Lung (tissue), 12 donors: Measurements from ENCODE around the gene PDPK1. TPM values are rescaled to one million over a fixed set of nuclear protein-coding genes. Genes with fewer than 3 reads are reported as not detected.

Experiments used
- ATAC-seq: fragments of 200-7000 bp; cut with Tn5 transposase; one replicate; pipeline ENCODE4 v1.9.1; 2020; ENCODE audit warnings: moderate number of reproducible peaks; ENCODE audit not compliant: insufficient read depth, low FRiP score
- DNase-seq, 3 donors: peaks; one replicate each; pipeline ENCODE4 v3.0.0-alpha.2; 2013 to 2017
- H3K27ac ChIP-seq, 2 donors: one replicate each; pipeline ENCODE4 v1.5.1; 2013; ENCODE audit warnings: mild to moderate bottlenecking in 2 of 2, moderate library complexity in 2 of 2, control low read depth in 1 of 2, inconsistent platforms in 1 of 2, low read depth in 1 of 2, low read length in 1 of 2
- H3K27me3 ChIP-seq, 3 donors: one replicate each; pipeline ENCODE4 v1.5.1; 2013; ENCODE audit warnings: low read length in 2 of 3; ENCODE audit not compliant: control insufficient read depth in 3 of 3, insufficient read depth in 3 of 3
- H3K36me3 ChIP-seq, 4 donors: one replicate each; pipeline ENCODE4 v1.5.1; 2013; ENCODE audit warnings: low read length in 4 of 4, mild to moderate bottlenecking in 1 of 4, moderate library complexity in 1 of 4; ENCODE audit not compliant: control insufficient read depth in 4 of 4, insufficient read depth in 4 of 4
- H3K4me1 ChIP-seq, 5 donors: one replicate each; pipeline ENCODE4 v1.5.1; 2013; ENCODE audit warnings: low read length in 5 of 5, mild to moderate bottlenecking in 2 of 5, moderate library complexity in 1 of 5; ENCODE audit not compliant: control insufficient read depth in 5 of 5, insufficient read depth in 5 of 5
- H3K4me3 ChIP-seq: one replicate; pipeline ENCODE4 v1.5.1; 2013; ENCODE audit warnings: mild to moderate bottlenecking, control low read depth, moderate library complexity
- H3K9ac ChIP-seq, 2 donors: one replicate each; pipeline ENCODE4 v1.5.1; 2013; ENCODE audit warnings: low read length in 2 of 2, control low read depth in 1 of 2; ENCODE audit not compliant: insufficient read depth in 1 of 2
- H3K9me3 ChIP-seq, 4 donors: one replicate each; pipeline ENCODE4 v1.5.1; 2013; ENCODE audit warnings: low read length in 3 of 4, mild to moderate bottlenecking in 1 of 4, moderate library complexity in 1 of 4; ENCODE audit not compliant: control insufficient read depth in 4 of 4, insufficient read depth in 3 of 4
- WGBS, 2 donors: extraction: QIAGEN DNeasy Blood & Tissue Kit; methylation state at CpG; one replicate each; pipeline ENCODE4 v1.1.7; 2013; 5-methylcytosine and 5-hydroxymethylcytosine counted together
- polyA plus RNA-seq, 2 donors: library from polyadenylated mRNA; stranded (reverse); fragments of 200-250 nt; gene quantifications; one replicate each; pipeline ENCODE4 v1.2.1, GENCODE V29; 2013
- total RNA-seq, 2 donors: library from RNA; depleted of rRNA in 1 of 2; stranded (reverse); fragments of >200 nt in 1 of 2; gene quantifications; one replicate each; pipeline ENCODE4 v1.2.1, GENCODE V29; 2014 to 2021
- TF ChIP-seq, protein P1 (sequence below): IDR thresholded peaks from 2 replicates; pipeline ENCODE4 v1.5.1; 2012; ENCODE audit warnings: mild to moderate bottlenecking; ENCODE audit errors: control extremely low read depth, extremely low read depth
- donor health status: control.
- donor health status: control.
- donor health status: Bipolar disorder and iron deficiency.
- donor health status: healthy.
- donor health status: DM: yes; HTN: yes; CAD: no.

The PDPK1 gene
- total and polyA plus RNA-seq, 4 donors, result 16.7 to 79.0 (median 33.8) TPM

DNA sequence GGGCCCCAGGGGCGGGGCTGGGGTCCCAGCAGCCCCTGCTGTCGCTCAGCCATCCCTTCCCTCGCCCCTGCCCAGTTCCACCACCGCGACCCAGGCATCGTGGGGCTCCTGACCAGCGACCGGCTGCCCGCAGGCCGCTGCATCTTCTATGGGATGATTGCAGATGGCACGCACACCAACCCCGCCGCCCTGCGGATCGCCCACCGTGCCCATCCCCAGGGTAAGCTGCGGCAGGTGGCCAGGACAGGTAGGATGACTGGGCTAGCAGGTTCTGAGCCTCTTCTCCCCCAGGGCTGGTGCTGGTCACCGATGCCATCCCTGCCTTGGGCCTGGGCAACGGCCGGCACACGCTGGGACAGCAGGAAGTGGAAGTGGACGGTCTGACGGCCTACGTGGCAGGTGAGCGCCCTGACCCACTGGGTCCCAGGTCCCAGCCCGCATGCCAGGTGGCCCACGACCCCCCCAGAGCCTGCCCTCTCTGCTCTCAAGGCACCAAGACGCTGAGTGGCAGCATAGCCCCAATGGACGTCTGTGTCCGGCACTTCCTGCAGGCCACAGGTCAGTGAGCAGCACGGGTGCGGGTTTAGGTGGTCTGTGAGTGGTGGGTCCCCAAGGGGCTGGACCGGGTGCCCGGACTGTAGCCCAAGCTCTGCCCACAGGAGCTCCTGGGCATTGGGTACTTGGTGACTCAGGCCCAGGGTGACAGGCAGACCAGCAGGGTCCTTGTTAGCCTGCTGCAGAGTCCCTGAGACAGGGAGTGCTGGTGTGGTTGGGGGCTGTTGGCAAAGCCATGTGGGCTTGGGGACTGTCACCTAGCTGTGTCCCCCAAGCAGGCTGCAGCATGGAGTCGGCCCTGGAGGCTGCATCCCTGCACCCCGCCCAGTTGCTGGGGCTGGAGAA, 9.4 kb upstream of the PDPK1 start:
- Histone ChIP-seq H3K9ac (no peak overlapping the region), H3K27ac (no peak overlapping the region), H3K4me3 (no peak overlapping the region), H3K36me3 (peaks cover 3 to 50% (median 13%) of the 10 kb centered on the region in 4 donors), H3K9me3 (no peaks in the 10 kb centered on the region), H3K27me3 (no peaks in the 10 kb centered on the region), H3K4me1 (peaks cover 0 to 12% (median 2%) of the 10 kb centered on the region in 5 donors)
- DNase-seq (peak in 1 of 3 donors; percentile 5), ATAC-seq (no peak)
- TF ChIP-seq, protein P1, sequence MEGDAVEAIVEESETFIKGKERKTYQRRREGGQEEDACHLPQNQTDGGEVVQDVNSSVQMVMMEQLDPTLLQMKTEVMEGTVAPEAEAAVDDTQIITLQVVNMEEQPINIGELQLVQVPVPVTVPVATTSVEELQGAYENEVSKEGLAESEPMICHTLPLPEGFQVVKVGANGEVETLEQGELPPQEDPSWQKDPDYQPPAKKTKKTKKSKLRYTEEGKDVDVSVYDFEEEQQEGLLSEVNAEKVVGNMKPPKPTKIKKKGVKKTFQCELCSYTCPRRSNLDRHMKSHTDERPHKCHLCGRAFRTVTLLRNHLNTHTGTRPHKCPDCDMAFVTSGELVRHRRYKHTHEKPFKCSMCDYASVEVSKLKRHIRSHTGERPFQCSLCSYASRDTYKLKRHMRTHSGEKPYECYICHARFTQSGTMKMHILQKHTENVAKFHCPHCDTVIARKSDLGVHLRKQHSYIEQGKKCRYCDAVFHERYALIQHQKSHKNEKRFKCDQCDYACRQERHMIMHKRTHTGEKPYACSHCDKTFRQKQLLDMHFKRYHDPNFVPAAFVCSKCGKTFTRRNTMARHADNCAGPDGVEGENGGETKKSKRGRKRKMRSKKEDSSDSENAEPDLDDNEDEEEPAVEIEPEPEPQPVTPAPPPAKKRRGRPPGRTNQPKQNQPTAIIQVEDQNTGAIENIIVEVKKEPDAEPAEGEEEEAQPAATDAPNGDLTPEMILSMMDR, result no peak
- 95 to 96% methylated on average over 36 of the region's 36 CpGs for WGBS, 2 donors

- TF ChIP-seq, protein P1, result no peak
- no peaks in the 10 kb centered on the region for H3K9me3 ChIP-seq
- no peak overlapping the region for H3K27ac ChIP-seq
- 91 to 94% methylated on average over 32 of the region's 32 CpGs for WGBS, 2 donors
- no peak overlapping the region for H3K4me3 ChIP-seq
- peak in 1 of 3 donors; percentile 7 for DNase-seq
- ATAC-seq, result no peak
- peaks cover under 1 to 41% (median 10%) of the 10 kb centered on the region in 4 donors for H3K36me3 ChIP-seq
- H3K9ac ChIP-seq, result no peak overlapping the region
- H3K27me3 ChIP-seq, result no peaks in the 10 kb centered on the region
- H3K4me1 ChIP-seq, result peaks cover 0 to 12% (median 2%) of the 10 kb centered on the region in 5 donors
Measured at GRCh38 chr16:2529061-2529931, 8.5 kb upstream of the PDPK1 start.

GRCh38 chr16:2529961-2530628, 7.7 kb upstream of the PDPK1 start:
- peaks cover 0 to 12% (median 2%) of the 10 kb centered on the region in 5 donors for H3K4me1 ChIP-seq
- TF ChIP-seq, protein P1, result no peak
- no peak overlapping the region for H3K27ac ChIP-seq
- whole genome bisulfite sequencing, 2 donors, result 91 to 93% methylated on average over 14 to 15 of the region's 15 CpGs
- no peak overlapping the region for H3K9ac ChIP-seq
- no peak for ATAC-seq
- H3K36me3 ChIP-seq, result peaks cover 0 to 33% (median 8%) of the 10 kb centered on the region in 4 donors
- no peak for DNase-seq
- no peak overlapping the region for H3K4me3 ChIP-seq
- H3K27me3 ChIP-seq, result no peaks in the 10 kb centered on the region
- H3K9me3 ChIP-seq, result no peaks in the 10 kb centered on the region
